A549 treated with CpdA at 1 μM for 4 hours (cell line): Measurements from ENCODE around the gene PARD6B. TPM values are rescaled to one million over a fixed set of nuclear protein-coding genes. Genes with fewer than 3 reads are reported as not detected.

Experiments used
- total RNA-seq: library from RNA; stranded (reverse); fragments of 200-300 nt; extraction: Qiagen RNA extraction; gene quantifications from 5 replicates; pipeline ENCODE4 v1.2.3, GENCODE V29; 2022; ENCODE audit warnings: low read depth

The PARD6B gene
- total RNA-seq: 2.2 to 4.3 TPM (median 3.0 TPM) in 5 replicates

GRCh38 chr20:50731055-50731929, at the start of gene PARD6B:
Gene PARD6B, plus strand, starts transcription at chr20:50731580. Its CDS starts 207 bp downstream, at chr20:50731787.

GRCh38 chr20:50690650-50691572, 40.5 kb upstream of the PARD6B start, which contains the start of gene RIPOR3:
Gene RIPOR3, minus strand, starts transcription at chr20:50691542. Its CDS starts 414 bp downstream, at chr20:50691128.

GRCh38 chr20:50794846-50795634, 63.7 kb downstream of the PARD6B start, which contains the start of gene BCAS4:
Gene BCAS4, plus strand, starts transcription at chr20:50795061. Its CDS starts 23 bp downstream, at chr20:50795084.

Other genes starting within 250 kb of the PARD6B start
- gene PTPN1, start 221.2 kb upstream of the PARD6B start, total RNA-seq: 32.8 to 37.6 TPM (median 33.7 TPM) in 5 replicates
- 0.06 to 0.09 TPM in 2 of 5 replicates, not detected in the others for gene RIPOR3, start 40.0 kb upstream of the PARD6B start, total RNA-seq
- gene BCAS4, start 63.5 kb downstream of the PARD6B start, total RNA-seq: 28.7 to 35.0 TPM (median 30.6 TPM) in 5 replicates
- 40.2 to 54.3 TPM (median 43.9 TPM) in 5 replicates for gene ADNP, start 199.9 kb downstream of the PARD6B start, total RNA-seq
- gene DPM1, start 227.0 kb downstream of the PARD6B start, total RNA-seq: 70.2 to 98.3 TPM (median 73.8 TPM) in 5 replicates
- gene MOCS3, start 227.2 kb downstream of the PARD6B start, total RNA-seq: 5.9 to 6.5 TPM (median 6.3 TPM) in 5 replicates